ENCODE data around the gene MRPL3.
"Not testable (repeated sequence)": the region's sequence is repeated elsewhere in the genome, so short reads cannot be mapped to it uniquely, and the experiment has no call there.

MRPL3 gene

DNA sequence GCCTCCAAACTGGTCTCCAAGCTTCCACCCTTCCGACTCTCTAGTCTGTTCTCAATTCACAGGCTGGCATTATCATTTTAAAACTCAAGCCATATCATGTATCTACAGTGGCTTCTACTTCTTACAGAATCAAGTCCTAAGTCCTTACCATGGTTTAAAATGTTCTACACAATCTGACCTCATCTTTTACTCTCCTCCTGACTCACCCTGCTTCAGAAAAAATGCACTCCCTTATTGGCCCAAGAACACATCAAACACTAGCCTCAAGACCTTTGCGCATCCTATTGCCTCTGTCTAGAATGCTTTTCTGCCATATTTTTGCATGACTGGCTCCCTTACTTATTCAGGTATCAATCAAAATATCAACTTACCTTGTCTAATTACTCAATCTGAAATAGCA lies 11.0 kb downstream of the MRPL3 start:
- DNase-seq: no peak

DNA sequence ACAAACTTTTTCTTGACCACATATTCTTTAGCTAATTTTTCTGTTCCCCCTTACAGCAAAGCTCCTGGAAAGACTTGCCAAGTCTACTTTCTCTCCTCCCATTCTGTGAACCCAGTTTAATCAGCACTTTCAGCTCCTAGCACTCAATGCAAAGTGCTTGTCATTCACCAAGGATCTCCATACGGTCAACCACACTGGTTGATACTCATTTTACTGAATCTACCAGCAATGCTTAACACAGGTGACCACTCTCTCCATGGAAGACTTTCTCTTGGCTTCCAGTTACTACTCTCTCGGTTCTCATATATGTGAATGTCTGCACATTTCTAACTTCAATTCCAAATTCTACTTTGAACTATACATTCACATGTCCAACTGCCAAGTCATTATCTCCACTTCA lies 11.7 kb downstream of the MRPL3 start:
- no peak for DNase-seq

DNA sequence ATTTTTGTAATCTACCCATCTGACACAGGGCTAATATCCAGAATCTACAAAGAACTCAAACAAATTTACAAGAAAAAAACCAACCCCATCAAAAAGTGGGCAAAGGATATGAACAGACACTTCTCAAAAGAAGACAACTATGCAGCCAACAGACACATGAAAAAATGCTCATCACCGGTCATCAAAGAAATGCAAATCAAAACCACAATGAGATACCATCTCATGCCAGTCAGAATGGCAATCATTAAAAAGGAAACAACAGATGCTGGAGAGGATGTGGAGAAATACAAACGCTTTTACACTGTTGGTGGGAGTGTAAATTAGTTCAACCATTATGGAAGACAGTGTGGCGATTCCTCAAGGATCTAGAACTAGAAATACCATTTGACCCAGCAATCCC lies 16.2 kb downstream of the MRPL3 start:
- not testable (repeated sequence) for DNase-seq

DNA sequence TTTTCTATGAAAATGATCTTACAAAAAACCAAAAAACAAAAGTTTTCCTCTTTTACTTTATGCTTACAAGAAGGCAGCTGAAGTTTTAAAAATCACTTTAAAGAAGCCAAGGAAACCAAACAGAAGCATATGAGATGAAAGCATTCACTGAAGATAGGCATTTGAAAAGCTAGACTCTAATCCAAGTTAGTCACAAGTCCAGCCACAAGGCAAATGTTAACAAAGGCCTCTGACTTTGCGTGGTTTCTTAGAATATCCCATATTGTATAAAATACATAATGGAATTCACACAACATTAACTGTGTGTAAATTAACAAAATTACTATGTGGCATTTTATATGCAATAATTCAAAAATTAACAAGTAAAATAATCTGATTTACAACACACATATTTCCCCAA lies 17.7 kb downstream of the MRPL3 start:
- no peak for DNase-seq

DNA sequence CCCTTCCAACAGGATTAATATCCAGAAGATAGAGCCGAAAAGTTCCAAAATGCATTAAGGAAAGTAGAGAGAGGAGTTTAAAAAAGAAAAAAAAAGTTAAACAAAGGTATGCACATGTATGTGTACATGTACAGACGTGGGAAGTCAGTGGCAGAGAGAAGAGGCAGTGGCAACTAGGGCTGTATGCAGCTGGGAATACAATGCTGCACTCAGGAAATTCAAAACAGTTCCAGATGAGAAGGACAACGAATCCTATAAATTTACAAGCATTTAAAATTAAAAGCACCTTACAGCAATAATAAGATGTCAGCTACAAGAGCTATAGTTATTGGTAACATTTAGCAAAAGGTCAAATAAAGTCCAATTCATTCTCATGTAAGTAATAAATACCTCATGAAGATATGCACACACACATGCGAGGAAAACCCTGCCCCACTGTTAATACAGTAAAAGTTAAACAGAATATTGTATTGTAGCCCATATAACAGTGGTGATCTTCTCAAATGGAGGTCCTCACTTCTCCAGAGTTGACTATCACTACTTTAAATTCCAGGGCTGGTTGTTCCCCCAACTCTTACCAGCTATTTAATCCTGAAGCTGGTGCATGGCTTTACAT lies 18.2 kb downstream of the MRPL3 start:
- no peak for DNase-seq

DNA sequence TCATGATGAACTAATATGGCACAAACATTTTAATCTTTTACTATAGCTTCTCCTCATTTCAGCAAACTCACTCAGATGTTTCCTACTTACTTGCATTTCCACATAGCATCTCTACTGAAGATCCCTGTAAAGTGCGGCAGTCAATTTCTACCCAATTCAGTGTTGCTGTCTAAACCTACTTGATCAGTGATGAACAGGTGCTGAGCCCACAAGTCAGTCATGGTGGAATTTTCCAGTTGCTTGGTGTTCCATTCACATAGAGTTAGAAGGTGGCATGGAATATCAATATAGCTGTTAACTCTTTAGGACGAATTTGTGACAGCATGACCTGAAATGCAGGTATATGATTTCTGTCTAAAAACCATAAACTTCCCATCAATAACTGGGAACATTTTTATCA lies 22.7 kb downstream of the MRPL3 start:
- DNase-seq: no peak

DNA sequence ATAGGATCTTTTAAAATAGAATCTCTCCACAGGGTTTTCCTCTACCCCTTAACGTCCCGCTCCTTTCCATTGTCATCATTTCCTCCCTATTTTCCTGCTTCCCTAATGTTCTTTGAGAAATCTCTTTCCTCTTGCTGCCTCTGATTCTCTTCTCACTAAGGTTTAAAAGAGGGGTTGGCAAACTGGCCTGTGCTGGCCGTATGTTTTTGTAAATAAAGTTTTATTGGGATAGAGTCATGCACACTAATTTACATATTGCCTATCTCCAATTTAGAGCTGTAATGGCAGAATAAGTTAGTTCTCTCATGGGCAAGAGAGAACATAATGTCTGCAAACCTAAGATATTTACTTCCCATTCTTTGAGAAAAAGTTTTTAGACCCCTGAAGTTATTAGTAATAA lies 25.0 kb downstream of the MRPL3 start:
- no peak for DNase-seq

DNA sequence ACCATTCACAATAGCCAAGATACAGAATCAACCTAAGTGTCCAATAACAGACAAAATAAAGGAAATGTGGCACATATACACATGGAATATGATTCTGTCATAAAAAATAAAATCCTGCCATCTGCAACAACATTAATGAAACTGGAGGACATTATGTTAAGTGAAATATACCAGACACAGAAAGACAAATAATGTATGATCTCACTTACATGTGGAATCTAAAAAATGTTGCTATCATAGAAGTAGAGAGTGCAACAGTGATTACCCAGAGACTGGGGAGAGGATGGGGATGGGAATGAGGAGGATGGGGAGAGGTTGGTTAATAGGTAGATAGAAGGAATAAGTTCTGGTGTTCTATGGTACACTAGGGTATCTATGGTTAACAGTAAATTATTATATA lies 28.7 kb downstream of the MRPL3 start:
- DNase-seq: no peak

DNA sequence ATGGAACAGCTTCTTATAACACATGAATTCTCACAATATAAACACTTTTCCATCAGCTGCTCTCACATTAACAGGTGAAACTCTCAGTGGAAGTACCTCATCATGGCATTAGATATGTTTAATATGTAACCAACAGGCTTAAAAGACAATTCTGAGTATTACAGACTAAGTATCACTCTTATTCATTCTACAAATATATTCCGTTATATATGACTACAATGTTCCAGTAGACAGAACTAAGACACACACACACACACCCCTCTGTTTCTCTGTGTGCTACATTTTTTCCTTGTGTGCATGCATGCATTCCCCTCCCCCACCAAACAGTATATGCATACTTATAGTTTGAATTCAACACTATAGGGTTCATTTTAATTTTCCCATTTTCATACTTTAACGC lies 32.4 kb downstream of the MRPL3 start:
- DNase-seq: no peak

DNA sequence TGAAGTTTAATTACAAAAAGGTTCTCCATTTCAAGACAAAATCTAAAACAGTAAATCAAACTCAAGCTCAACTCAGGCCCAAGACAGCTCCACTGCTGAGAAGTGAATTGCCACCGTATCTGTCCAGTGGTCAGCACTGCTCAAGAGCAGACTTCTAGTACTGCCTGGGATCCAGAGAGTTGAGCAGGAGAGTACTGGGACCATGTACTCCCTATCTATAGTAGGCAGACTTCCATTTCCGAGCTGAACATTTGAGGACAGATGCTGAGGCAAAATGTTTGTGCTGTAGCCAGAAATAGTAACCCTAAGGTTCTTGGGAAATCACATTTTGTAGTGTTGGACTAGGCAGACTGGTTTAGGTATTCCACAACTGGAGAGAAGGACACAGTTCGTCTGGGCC lies 44.1 kb downstream of the MRPL3 start:
- DNase-seq: no peak

DNA sequence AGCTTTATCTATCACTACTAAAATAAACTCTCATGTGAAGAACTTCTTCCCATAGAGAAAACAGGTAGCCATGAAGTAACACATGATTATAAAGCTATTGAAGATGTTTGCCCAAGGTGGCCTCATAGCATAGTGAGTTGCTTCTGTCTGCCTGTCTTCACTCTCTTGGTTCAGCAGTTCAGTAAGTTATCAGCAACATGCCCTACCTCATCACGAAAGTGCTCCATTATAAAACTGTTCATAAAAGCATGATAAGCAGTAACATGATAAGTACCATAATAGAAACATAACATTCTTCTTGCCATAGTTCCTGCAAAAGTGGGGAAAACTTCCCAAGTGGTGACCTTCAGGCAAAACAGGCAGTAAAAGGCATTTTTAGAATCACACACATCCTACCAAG lies 45.6 kb downstream of the MRPL3 start:
- no peak for DNase-seq

DNA sequence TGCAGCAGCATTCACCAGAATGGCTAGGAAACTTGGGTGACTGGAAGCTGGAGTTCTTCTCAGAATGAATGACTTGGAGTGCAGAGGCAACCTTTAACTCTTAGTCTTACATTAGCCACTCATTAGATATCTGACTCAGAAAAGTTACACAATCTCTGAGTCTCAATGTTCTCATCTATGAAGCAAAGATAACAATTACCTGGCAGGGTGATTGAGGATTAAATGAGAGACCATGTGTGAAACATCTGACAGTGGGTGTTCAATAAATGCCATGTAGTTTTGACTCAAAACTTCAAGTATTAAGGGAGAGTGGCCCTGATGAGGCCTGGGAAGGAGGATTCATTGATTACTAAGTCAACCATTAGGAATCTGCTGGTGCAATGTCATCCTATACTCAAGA lies 48.3 kb downstream of the MRPL3 start:
- DNase-seq: no peak

DNA sequence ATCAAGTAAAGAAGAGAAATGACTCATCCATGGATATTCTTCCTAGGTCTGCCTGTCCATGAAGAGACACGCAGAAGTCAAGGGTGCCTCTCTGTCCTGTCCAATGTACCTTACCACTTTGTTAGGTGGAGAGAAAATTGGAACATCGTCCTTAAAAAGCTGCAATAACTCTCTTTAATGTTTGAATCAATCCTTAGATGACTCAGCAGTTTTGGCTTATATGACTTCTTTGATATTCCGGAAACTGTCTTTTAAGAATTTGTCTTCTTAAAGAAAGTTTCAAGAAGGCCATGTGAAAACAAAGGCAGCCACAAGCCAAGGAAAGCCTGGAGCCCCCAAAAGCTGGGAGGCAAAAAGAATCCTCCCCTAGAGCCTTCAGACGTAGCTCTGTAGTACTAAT lies 49.2 kb downstream of the MRPL3 start:
- no peak for DNase-seq

DNA sequence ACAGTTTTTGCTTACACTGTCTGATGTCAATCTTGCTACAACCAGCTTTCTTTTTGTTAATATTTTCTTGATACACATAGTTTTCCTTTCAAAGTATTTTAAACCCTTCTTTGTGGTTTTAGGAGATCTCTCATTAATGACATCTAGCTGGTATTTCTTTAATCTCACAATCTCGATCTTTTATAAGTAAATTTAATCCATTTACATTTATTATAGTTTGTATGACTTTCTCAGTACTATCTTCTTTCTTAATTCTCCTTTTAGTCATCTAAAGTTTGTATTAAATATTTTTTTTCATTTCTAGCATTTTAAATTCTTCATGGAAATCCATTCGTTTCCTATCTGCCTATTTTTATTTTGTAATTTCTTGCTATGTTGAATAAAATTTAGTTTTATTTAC lies 55.4 kb downstream of the MRPL3 start:
- no peak for DNase-seq

DNA sequence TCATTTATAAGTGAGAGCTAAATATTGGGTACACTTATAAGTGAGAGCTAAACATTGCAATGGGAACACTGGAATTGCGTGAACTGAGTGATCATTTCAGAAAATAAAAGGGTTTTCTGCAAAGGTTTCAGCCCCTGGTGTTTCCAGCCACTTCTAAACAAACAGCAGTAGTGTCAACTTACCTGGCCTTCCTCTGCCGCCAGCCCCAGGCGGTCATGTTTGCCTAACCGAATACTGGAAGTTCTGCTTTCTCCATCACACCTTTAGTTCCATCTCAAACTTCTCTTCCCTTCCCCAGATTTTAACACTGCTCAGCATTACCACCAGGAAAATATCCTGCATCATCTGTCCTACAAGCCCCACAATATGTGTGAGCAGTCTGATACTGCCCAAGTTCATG lies 58.6 kb downstream of the MRPL3 start:
- DNase-seq: no peak

DNA sequence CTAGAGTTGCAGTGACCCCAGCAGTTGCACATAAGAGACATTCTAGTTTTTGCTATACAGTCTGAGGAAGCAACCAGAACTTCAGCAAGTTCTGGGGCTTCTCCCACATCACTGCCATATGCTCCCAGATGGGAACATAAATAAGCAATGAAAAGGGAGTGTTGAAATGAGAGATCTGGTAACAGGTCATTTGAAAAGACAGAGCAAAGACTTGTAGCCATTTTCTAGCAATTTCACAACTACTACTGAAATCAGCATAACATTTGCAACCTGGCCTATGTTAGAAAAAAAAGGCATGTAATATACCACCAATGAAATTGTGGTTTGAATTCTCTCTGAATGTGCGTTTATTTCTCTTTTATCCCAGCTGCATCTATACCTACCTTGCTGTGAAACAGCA lies 63.7 kb downstream of the MRPL3 start:
- no peak for DNase-seq

DNA sequence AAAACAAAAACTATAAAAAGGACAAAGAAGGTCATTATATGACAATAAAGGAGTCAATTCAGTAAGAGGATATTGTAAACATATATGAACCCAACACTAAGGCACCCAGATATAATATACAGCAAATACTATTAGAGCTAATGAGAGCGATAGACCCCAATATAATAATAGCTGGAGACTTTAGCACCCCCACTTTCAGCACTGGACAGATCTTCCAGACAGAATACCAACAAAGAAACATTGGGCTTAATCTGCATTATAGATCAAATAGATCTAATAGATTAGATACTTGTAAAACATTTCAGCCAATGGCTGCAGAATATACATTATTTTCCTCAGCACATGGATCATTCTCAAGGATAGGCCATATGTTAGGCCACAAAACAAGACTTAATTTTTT lies 67.8 kb downstream of the MRPL3 start:
- no peak for DNase-seq

DNA sequence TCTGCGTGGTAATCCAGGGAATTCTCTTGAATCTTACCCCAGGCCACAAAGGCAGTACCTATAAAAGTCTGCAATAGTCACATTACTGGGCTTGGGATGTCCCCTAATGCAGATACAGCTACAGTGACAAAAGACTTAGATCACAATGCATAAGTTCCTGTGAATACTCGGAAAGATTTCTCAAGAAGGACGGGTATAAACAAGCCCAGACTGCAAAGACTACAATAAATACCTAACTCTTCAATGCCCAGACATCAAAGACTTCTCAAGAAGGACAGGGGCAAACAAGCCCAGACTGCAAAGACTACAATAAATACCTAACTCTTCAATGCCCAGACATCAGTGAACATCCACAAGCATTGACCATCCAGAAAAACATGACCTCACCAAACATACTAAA lies 70.3 kb downstream of the MRPL3 start:
- no peak for DNase-seq

DNA sequence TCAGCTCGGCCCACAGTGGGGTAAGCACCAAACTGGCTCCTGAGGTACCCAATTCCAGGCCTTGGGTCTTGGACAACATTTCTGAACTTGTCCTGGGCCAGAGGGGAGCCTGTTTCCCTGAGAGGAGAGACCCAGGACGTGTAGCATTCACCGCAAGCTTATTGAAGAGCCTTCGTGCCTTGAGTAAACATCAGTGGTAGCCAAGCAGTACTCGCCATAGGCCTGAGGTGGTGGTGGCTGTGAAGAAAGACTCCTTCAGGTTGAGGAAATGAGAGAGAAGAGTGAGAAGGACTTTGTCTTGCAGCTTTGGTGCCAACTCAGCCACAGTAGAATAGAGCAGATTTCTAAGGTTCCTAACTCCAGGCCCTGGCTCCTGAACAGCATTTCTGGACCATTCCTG lies 71.0 kb downstream of the MRPL3 start:
- no peak for DNase-seq

DNA sequence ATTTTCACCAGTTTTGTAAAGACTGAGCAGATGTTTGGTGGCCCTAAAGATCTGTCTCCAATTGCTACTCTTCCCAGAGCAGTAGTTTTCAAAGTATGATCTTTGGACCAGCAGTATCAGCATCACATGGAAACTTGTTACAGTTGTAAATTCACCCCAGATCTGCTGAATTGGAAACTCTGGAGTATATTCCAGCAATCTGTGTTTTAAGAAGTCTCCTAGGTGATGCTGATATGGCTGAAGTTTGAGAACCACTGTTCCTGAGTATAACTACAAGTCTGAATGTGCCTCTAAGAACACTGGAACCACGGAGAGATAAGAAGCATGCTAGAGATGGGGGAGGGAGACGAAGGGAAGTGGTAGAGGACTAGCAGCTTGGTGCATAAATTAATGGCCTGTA lies 75.5 kb downstream of the MRPL3 start:
- DNase-seq: no peak

DNA sequence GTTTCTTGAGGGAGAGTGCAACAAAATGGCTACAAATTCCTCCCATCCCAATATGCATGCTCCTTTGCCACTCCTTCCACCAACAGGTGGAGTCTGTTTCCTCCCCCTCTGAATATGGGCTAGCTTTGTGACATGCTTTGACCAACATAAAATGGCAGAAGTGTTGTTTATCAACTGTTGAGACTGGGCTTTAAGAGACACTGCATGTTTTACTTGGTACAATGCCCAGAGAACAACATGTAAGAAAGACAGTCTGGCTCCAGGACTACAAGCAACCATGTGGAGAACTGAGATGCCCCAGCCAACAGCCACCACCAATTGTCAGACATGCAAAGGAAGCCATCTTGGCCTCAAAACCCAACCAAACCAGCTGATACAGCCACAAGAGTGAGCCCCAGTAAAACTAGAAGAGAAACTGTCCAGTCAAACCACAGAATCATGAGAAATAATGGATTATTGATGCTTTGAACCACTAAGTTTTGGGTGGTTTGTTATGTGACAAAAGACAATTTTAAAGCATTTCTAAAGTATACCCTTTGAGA lies 80.7 kb downstream of the MRPL3 start:
- DNase-seq: no peak

DNA sequence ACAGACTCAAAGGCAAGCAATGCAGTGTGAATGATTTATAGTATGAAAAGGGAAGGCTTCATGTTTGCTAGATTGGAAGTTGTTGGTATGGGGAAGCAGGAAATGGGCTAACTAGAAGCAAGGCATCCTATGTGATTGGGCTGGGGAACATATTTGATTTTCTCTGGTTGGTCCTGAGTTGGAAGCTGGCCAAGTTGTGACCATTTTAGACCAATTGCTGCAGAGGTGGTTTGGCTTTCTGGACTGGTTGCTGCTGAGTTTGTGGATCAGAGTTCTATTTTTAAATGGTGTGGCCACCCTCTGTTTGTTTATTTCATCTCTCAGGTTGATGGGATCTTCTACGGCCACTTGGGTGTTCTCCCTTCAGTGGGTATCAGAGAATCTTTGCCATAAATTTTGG lies 81.5 kb downstream of the MRPL3 start:
- no peak for DNase-seq

DNA sequence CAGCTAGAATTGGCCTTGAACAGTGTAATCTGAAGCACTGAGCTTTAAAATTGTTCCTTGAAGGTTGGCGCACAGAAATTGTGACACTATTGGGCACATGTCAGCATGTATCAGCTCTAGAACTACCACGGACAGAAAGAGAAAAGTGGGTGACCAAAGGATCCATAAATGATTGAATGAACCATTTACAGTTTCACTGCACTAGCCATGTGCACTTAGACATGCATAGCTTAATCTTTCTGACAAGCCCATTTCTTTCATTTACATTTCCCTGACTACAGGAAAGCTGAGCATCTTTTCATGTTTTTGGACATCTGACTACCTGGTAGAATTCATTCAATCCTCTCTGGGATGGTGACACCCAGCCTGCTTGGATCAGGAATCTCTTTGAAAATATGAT lies 85.0 kb downstream of the MRPL3 start:
- no peak for DNase-seq
